Measurements from ENCODE around the gene QSOX2.

DNA sequence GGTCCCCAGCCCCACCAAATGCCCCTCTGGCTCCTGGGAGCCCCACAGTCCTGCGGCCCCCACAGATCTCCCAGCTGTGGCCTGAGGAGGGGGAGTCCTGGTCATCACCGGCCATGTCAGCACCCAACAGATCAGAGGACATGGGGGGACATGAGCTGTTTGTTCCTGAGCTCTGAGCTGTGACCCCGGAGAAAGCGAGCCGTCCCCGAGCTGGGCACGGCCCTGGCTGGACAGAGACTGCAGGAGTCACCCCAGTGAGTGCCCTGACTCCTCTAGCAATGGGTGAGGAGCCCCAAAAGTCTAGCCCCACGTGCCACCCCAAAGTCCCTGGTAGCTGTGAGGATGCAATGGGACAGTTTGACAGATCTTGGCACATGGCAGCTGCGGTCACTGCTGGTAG is 32.6 kb upstream of the QSOX2 start:
- TF ChIP-seq, protein P1, sequence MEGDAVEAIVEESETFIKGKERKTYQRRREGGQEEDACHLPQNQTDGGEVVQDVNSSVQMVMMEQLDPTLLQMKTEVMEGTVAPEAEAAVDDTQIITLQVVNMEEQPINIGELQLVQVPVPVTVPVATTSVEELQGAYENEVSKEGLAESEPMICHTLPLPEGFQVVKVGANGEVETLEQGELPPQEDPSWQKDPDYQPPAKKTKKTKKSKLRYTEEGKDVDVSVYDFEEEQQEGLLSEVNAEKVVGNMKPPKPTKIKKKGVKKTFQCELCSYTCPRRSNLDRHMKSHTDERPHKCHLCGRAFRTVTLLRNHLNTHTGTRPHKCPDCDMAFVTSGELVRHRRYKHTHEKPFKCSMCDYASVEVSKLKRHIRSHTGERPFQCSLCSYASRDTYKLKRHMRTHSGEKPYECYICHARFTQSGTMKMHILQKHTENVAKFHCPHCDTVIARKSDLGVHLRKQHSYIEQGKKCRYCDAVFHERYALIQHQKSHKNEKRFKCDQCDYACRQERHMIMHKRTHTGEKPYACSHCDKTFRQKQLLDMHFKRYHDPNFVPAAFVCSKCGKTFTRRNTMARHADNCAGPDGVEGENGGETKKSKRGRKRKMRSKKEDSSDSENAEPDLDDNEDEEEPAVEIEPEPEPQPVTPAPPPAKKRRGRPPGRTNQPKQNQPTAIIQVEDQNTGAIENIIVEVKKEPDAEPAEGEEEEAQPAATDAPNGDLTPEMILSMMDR (IDR thresholded peaks at IDR 0.05; ENCODE audit: low read length): no peak
- no peak for TF ChIP-seq EZH2 (optimal IDR thresholded peaks at IDR 0.05; ENCODE audit: low read depth, low read length)
